Measurements from ENCODE around the gene ACOT8.

- TF ChIP-seq, protein P1, sequence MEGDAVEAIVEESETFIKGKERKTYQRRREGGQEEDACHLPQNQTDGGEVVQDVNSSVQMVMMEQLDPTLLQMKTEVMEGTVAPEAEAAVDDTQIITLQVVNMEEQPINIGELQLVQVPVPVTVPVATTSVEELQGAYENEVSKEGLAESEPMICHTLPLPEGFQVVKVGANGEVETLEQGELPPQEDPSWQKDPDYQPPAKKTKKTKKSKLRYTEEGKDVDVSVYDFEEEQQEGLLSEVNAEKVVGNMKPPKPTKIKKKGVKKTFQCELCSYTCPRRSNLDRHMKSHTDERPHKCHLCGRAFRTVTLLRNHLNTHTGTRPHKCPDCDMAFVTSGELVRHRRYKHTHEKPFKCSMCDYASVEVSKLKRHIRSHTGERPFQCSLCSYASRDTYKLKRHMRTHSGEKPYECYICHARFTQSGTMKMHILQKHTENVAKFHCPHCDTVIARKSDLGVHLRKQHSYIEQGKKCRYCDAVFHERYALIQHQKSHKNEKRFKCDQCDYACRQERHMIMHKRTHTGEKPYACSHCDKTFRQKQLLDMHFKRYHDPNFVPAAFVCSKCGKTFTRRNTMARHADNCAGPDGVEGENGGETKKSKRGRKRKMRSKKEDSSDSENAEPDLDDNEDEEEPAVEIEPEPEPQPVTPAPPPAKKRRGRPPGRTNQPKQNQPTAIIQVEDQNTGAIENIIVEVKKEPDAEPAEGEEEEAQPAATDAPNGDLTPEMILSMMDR (IDR thresholded peaks at IDR 0.05) = no peak
- TF ChIP-seq POLR2A (IDR thresholded peaks at IDR 0.05) (no peak), EP300 (IDR thresholded peaks at IDR 0.05) (no peak), POLR2AphosphoS5 (IDR thresholded peaks at IDR 0.05) (peak in 1 of 3 donors; percentile 92)
These were observed 44.8 kb downstream of the ACOT8 start, which contains the start of gene UBE2C for GRCh38 chr20:45812157-45813005.
